Activated CD4-positive, alpha-beta T cell treated with anti-CD3 and anti-CD28 coated beads for 4 hours (primary cell): Measurements from ENCODE around the gene TLE2.
A peak's percentile ranks its signal among the peaks of the same experiment; 100 is the strongest.
"Not testable (repeated sequence)": the region's sequence is repeated elsewhere in the genome, so short reads cannot be mapped to it uniquely, and the experiment has no call there.

Source experiments
- DNase-seq, 2 donors: peaks; one replicate each; pipeline ENCODE4 v3.0.0-alpha.2; 2020

TLE2 gene

DNA sequence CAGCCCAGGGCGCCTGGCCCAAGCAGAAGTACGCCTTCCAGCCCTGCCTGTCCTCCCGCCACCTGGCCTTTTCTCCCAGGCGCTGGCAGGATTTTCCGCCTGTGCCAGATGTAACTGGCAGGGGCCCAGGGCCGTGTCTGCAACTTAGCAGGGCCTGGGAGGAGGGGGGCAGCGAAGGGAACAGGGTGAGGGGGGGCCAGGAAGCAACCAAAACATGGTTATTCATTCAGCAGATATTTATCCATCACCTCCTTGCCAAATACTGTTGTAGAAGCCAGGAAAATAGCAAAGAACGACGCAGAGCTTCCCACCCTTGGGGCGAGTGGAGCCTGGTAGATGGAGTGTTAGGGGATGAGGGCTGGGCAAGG is 46.1 kb downstream of the TLE2 start:
- DNase-seq: no peak

GRCh38 chr19:2982561-2982960 is 46.5 kb downstream of the TLE2 start:
- DNase-seq: no peak

- DNase-seq: no peak
Observed at GRCh38 chr19:2981898-2982297, 47.2 kb downstream of the TLE2 start.

- no peak for DNase-seq
Observed at GRCh38 chr19:2978772-2979171, 50.3 kb downstream of the TLE2 start.

- no peak for DNase-seq
Observed at GRCh38 chr19:2978166-2978767, 50.8 kb downstream of the TLE2 start.

GRCh38 chr19:2977746-2978138 is 51.3 kb downstream of the TLE2 start:
- DNase-seq: no peak

DNA sequence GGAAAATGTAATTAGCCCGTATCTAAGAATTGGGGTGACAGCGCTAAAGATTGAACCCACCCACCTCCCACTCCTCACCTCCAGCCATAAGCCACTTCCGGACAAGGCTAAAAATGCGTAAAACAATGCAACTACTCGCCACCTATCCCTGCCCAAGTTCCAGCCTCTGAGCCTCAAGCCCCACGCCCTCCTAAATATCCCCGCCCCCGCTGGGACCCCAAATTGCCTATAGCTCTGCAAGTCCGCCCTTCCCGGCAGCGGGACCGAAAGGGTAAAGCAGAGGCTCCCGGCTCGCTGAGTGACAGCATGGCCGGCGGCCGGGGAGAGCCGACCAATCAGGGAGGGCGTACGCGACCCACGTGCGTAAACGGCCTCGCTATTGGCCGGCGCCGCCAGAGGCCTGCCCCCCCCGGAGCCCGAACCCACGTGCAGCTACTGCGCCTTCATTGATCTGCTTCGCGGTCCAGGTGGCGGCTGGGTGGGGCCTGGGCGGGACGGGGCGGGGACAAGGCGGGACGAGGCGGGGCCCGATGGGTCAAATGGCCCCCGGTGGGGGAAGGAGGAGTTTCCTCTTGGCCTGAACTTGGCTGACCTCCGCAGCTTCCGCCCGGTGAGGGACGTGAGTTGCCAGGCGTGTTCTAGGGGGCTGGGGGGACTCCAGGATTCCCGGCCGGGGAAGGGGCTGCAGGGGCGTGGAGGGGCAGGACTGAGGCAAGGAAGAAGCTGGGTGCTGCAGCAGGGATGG is 51.9 kb downstream of the TLE2 start, which contains the start of gene TLE6:
Gene TLE6, plus strand, starts transcription at position 564 of the 745 bp plus-strand sequence. CDS start 670 bp downstream, outside the sequence.
- peak; percentile 91 to 94 for DNase-seq

DNA sequence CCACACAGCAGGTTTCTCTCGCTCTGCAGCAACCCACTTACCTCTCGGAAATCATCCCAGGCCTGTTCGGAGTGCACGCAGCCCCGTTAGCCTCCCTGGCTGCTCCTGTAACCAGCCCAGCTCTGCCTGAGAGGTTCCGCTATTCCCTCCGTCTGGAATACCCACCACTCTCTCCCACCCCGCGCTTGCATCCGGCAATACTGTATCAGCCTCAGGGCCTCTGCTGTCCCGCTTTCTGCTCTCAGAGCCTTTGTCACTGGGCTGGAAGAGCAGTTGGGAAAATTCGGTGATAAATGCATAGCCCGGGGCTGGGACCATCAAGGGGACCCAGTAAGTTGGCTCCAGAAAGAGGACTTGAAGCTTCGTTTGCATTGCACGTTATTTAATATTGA is 52.5 kb downstream of the TLE2 start:
- DNase-seq: no peak

DNA sequence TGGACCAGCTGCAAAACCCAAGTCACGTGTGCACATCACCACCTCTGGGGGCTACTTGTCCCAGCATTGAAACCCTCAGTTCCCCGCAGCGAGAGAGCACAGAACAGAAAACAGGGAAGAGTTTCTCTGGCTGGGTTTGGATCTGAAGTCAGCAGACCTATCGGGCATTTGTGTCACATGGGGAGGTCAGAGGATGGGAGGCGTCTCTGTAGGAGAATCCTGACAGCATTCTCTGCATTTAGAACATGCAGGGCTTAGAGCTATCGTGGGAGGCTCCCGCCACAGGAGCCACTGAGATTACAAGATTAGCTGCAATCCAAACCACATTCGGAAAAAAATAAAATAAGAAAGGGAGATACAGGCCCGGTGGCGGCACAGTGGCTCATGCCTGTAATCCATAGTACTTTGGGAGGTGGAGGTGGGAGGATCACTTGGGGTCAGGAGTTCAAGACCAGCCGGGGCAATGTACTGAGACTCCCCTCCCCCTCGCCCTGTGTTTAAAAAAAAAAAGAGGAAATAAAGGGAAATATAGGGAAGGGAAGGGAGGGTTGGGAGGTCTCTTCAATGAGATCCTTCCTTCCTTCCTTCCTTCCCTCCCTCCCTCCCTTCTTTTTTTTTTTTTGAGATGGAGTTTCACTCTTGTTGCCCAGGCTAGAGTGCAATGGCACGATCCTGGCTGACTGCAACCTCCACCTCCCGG is 54.6 kb downstream of the TLE2 start:
- no peak for DNase-seq

- no peak for DNase-seq
Observed at GRCh38 chr19:2973229-2973628, 55.9 kb downstream of the TLE2 start.

DNA sequence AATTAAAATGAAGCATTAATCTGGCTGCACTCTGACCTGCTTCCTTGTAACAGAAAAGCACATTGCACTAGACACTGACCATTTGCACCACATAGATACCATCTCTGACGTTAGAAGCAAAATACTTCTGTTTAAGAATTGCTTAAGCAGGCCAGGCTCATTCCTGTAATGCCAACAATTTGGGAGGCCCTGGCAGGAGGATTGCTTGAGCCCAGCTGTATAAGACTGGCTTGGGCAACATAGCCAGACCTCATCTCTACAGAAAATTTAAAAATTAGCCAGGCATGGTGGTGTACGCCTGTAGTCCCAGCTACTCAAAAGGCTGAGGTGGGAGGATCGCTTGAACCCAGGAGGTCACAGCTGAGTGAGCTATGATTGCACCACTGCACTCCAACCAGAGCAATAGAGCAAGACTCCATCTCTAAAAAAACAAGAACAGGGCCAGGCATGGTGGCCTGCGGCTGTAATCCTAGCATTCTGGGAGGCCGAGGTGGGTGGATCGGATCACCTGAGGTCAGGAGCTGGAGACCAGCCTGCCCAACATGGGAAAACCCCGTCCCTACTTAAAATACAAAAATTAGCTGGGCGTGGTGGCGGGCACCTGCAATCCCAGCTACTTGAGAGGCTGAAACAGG is 58.8 kb downstream of the TLE2 start:
- DNase-seq: no peak

- DNase-seq: no peak
Observed at GRCh38 chr19:2969104-2969504, 60.0 kb downstream of the TLE2 start.

- no peak for DNase-seq
Observed at GRCh38 chr19:2967972-2968371, 61.1 kb downstream of the TLE2 start.

DNA sequence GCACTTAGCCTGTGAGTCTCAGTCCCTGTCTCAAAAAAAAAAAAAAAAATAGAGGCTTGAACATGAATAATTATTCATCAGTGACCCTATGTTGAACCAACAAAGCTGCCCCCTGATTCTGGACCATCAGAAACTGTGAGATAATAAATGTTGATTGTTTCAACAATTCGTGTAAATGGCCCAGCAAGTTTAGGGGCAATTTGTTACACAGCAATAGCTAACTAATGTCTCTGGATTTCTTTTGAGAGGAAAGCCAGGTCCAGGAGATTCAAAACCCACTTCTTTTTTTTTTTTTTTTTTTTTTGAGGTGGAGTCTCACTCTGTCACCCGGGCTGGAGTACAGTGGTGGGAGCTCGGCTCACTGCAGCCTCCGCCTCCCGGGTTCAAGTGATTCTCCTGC is 64.2 kb downstream of the TLE2 start:
- DNase-seq: no peak

GRCh38 chr19:2963631-2964030 is 65.4 kb downstream of the TLE2 start:
- DNase-seq: not testable (repeated sequence)

GRCh38 chr19:2963122-2963521 is 66.0 kb downstream of the TLE2 start:
- no peak for DNase-seq

DNA sequence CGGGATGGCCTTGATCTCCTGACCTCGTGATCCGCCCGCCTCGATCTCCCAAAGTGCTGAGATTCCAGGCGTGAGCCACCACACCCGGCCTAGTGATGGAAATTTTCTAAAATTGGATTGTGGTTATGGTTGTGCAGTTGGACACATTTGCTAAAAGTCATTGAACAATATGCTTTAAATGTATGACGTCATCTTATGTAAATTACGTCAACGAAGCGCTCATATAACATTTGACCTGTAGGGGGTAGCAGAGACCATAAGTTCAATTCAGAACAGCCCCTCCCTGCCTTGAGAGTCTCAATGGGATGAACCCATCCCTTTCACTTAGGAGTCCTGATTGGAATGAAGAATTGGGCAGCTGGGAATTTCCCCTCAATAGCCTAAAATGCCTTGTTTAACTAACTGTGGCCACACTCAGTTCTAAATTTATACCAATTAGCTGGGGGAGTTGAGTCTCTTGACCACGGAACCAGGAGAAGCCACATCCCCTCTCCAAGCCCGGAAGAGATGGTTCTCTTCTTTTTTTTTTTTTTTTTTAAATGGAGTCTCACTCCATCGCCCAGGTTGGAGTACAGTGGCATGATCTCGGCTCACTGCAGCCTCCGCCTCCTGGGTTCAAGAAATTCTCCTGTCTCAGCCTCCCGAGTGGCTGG is 66.9 kb downstream of the TLE2 start:
- peak; percentile 39 to 70 for DNase-seq

- DNase-seq: no peak
Observed at GRCh38 chr19:2960120-2960519, 69.0 kb downstream of the TLE2 start.

GRCh38 chr19:2957160-2957559 is 71.9 kb downstream of the TLE2 start:
- no peak for DNase-seq

- no peak for DNase-seq
Observed at GRCh38 chr19:2952953-2953481, 76.1 kb downstream of the TLE2 start.

DNA sequence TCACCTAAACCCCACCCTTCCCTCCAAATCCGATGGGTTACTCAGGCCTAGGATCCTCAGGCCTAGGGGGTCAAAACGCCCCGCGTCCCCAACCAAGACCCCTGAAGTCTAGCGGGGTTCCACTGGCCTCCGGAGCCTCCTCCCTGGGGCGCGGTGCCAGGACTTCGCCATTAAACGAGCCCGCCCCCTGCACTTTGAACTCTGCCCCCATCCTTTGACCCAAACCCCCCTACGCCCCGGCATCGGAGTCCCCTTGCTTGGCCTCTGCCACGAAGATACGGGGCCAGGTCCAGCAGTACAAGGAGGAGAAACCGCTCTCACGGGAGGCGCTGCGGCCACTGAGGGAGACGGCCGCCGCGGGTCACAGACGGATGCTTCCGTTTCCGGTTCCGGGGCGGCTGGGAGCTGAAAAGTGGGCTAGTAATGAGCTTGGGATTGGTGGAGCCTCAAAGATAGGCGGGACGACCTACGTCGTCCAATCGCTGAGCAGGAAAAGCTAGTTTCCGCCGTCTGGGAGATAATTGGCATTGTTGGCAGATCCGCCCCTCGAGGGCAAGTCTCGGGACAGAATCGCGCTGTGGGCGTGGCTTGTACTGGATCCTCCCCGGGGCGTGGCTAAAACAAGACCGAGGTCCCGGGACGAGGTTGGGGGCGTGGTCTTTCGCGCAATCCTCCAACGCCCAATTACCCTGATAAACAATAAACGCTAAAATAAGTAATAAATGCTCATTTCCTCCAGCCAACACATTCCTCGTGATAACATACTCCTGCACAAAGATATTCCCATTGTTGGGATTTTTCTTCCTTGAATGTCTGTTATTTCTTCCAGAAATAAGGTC is 78.6 kb downstream of the TLE2 start:
- peak; percentile 99 to 100 for DNase-seq

GRCh38 chr19:2949939-2950285 is 79.2 kb downstream of the TLE2 start:
- peak in 1 of 2 donors; percentile 11 for DNase-seq
